CD14-positive monocyte (primary cell): ENCODE results near the gene TNFSF13. TPM values are rescaled to one million over a fixed set of nuclear protein-coding genes. Genes with fewer than 3 reads are reported as not detected.

Source experiments
- DNase-seq, 3 donors: peaks; one replicate each; pipeline ENCODE4 v3.0.0-alpha.2; 2011 to 2022
- H2AFZ ChIP-seq: 2 replicates; pipeline ENCODE4 v1.6.0; 2012; ENCODE audit warnings: mild to moderate bottlenecking, low read depth, low read length, inconsistent platforms; ENCODE audit not compliant: insufficient read depth, poor library complexity, severe bottlenecking
- H3K27ac ChIP-seq, 2 donors: 1 replicate in 1 of 2; 2 replicates in 1 of 2; pipeline ENCODE4 v1.5.1; 2012 to 2013; ENCODE audit warnings: low read length in 2 of 2, control low read depth in 1 of 2, inconsistent platforms in 1 of 2, low read depth in 1 of 2, mild to moderate bottlenecking in 1 of 2
- H3K27me3 ChIP-seq, 2 donors: one replicate each; pipeline versions ENCODE4 v1.6.0 to v1.6.1; 2011 to 2013; ENCODE audit warnings: low read length in 2 of 2; ENCODE audit not compliant: control insufficient read depth in 2 of 2, insufficient read depth in 2 of 2
- H3K36me3 ChIP-seq, 2 donors: replicated peaks in 1 of 2; 1 replicate in 1 of 2; 2 replicates in 1 of 2; pipeline versions ENCODE4 v1.5.1 to v1.6.1; 2012 to 2013; ENCODE audit warnings: low read length in 2 of 2, control low read depth in 1 of 2, inconsistent platforms in 1 of 2, mild to moderate bottlenecking in 1 of 2; ENCODE audit not compliant: insufficient read depth in 2 of 2, control insufficient read depth in 1 of 2
- H3K4me1 ChIP-seq, 2 donors: 1 replicate in 1 of 2; 2 replicates in 1 of 2; pipeline versions ENCODE4 v1.5.1 to v1.6.1; 2012 to 2013; ENCODE audit warnings: low read length in 2 of 2, control low read depth in 1 of 2, inconsistent platforms in 1 of 2, mild to moderate bottlenecking in 1 of 2, moderate library complexity in 1 of 2; ENCODE audit not compliant: insufficient read depth in 2 of 2, control insufficient read depth in 1 of 2
- H3K4me2 ChIP-seq: replicated peaks from 2 replicates; pipeline ENCODE3; 2012; ENCODE audit warnings: low read length, moderate library complexity, mild to moderate bottlenecking; ENCODE audit not compliant: poor library complexity, severe bottlenecking; ENCODE audit errors: extremely low read depth
- H3K4me3 ChIP-seq, 3 experiments: fragments of 200-600 bp in 1 of 3; sonication (generic) in 1 of 3; replicated peaks in 1 of 3; 1 replicate in 2 of 3; 2 replicates in 1 of 3; pipeline ENCODE4 v1.5.1; 2011 to 2013; ENCODE audit warnings: low read length in 3 of 3, mild to moderate bottlenecking in 3 of 3, control low read depth in 2 of 3, low read depth in 2 of 3, inconsistent platforms in 1 of 3, moderate library complexity in 1 of 3
- H3K79me2 ChIP-seq: 2 replicates; pipeline ENCODE4 v1.6.0; 2012; ENCODE audit warnings: mild to moderate bottlenecking, control low read depth, inconsistent platforms, low read length, moderate library complexity; ENCODE audit not compliant: insufficient read depth
- H3K9ac ChIP-seq: 2 replicates; pipeline ENCODE4 v1.6.0; 2017; ENCODE audit warnings: low read length, mild to moderate bottlenecking; ENCODE audit not compliant: insufficient read depth, poor library complexity, severe bottlenecking
- H3K9me3 ChIP-seq, 2 donors: replicated peaks in 1 of 2; 1 replicate in 1 of 2; 2 replicates in 1 of 2; pipeline versions ENCODE4 v1.5.1 to v1.6.1; 2012 to 2013; ENCODE audit warnings: low read length in 2 of 2, control low read depth in 1 of 2; ENCODE audit not compliant: control insufficient read depth in 1 of 2, insufficient read depth in 1 of 2
- H4K20me1 ChIP-seq: 2 replicates; pipeline ENCODE4 v1.6.0; 2012; ENCODE audit warnings: mild to moderate bottlenecking, low read length, control low read depth, moderate library complexity; ENCODE audit not compliant: insufficient read depth
- H3K27ac Mint-ChIP-seq, 7 donors: one replicate each; pipeline ENCODE4 v1.8.0; 2020; ENCODE audit warnings: mild to moderate bottlenecking in 7 of 7, mixed read lengths in 7 of 7, moderate library complexity in 6 of 7, inconsistent platforms in 2 of 7
- H3K27me3 Mint-ChIP-seq, 3 donors: one replicate each; pipeline ENCODE4 v1.8.0; 2021 to 2022; ENCODE audit warnings: low read depth in 3 of 3, mild to moderate bottlenecking in 3 of 3, mixed read lengths in 3 of 3, moderate library complexity in 3 of 3, inconsistent platforms in 1 of 3
- H3K36me3 Mint-ChIP-seq, 2 donors: one replicate each; pipeline ENCODE4 v1.8.0; 2020; ENCODE audit warnings: mixed read lengths in 2 of 2, inconsistent platforms in 1 of 2, mild to moderate bottlenecking in 1 of 2
- H3K4me1 Mint-ChIP-seq: one replicate; pipeline ENCODE4 v1.8.0; 2020; ENCODE audit warnings: mild to moderate bottlenecking, mixed read lengths
- H3K4me3 Mint-ChIP-seq, 2 donors: one replicate each; pipeline ENCODE4 v1.8.0; 2020; ENCODE audit warnings: mild to moderate bottlenecking in 2 of 2, mixed read lengths in 2 of 2, moderate library complexity in 1 of 2
- H3K9me3 Mint-ChIP-seq, 7 donors: one replicate each; pipeline ENCODE4 v1.8.0; 2020 to 2022; ENCODE audit warnings: mixed read lengths in 7 of 7, mild to moderate bottlenecking in 6 of 7, moderate library complexity in 6 of 7, inconsistent platforms in 2 of 7
- WGBS: methylation state at CpG from one replicate; pipeline ENCODE4 v1.1.5; 2013; ENCODE audit warnings: missing lambda C conversion rate; ENCODE audit not compliant: insufficient coverage; 5-methylcytosine and 5-hydroxymethylcytosine counted together
- intact Hi-C, 2 donors: fragments of 100-400 bp; cut with micrococcal nuclease; formaldehyde crosslinking; loops; one replicate each; pipeline versions ENCODE4 v1.15.0 to v1.15.1; 2023
- polyA plus RNA-seq, 3 donors: library from polyadenylated mRNA; depleted of rRNA in 1 of 3; unstranded in 2 of 3; stranded (reverse) in 1 of 3; fragments of 300-500 nt in 2 of 3; fragments of >200 nt in 1 of 3; fragmentation: Illumina TruSeq in 2 of 3; gene quantifications; 1 replicate in 2 of 3; 2 replicates in 1 of 3; pipeline ENCODE4 v1.2.3, GENCODE V29; 2012 to 2021
- TF ChIP-seq, protein P1 (sequence below): fragments of 200-600 bp; IDR thresholded peaks from one replicate; pipeline ENCODE4 v1.8.0; 2022; ENCODE audit warnings: antibody characterized with exemption, mild to moderate bottlenecking

TNFSF13 gene
- polyA plus RNA-seq, 3 donors: 236 to 523 (median 491) TPM

DNA sequence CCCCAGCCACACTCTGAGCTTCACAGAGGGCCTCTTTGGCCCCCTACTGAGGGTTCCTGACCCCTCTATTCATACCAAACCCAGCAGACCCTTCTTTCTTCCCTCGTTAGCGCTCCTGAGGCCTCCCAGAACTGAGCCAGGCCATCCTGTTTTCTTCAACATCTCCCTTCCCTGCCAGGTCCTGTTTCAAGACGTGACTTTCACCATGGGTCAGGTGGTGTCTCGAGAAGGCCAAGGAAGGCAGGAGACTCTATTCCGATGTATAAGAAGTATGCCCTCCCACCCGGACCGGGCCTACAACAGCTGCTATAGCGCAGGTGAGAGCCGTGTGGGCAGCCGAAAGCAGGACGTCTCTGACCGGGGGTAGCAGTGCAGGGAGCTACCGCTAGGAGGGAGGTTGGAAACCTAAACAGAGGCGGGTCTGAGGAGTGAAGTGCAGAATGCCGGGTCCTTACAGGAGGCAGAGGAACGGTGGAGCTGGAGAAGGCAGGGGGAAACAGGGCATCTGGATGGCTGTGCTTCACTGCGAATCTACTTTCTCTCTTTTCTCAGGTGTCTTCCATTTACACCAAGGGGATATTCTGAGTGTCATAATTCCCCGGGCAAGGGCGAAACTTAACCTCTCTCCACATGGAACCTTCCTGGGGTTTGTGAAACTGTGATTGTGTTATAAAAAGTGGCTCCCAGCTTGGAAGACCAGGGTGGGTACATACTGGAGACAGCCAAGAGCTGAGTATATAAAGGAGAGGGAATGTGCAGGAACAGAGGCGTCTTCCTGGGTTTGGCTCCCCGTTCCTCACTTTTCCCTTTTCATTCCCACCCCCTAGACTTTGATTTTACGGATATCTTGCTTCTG, 1.9 kb downstream of the TNFSF13 start:
- Mint-ChIP-seq H3K36me3 (peaks cover 36 to 59% of the 10 kb centered on the region in 2 donors), H3K9me3 (peaks cover 0 to 3% (median 0%) of the 10 kb centered on the region in 7 donors), H3K4me3 (peak overlapping the region; percentile 97 to 98), H3K27ac (peak overlapping the region; percentile 93 to 98 (median 96)), H3K4me1 (peaks cover 58% of the 10 kb centered on the region), H3K27me3 (peaks cover 0 to 7% (median 6%) of the 10 kb centered on the region in 3 donors)
- Histone ChIP-seq H3K9ac (peak overlapping the region; percentile 72), H3K79me2 (peaks cover 78% of the 10 kb centered on the region), H3K4me3 (peak overlapping the region; percentile 69 to 100 (median 91)), H4K20me1 (peaks cover 33% of the 10 kb centered on the region), H3K4me2 (peak overlapping the region; percentile 90), H3K27me3 (no peaks in the 10 kb centered on the region), H3K27ac (peak overlapping the region; percentile 90 to 92), H3K4me1 (peaks cover 60 to 70% of the 10 kb centered on the region in 2 donors), H2AFZ (peak overlapping the region; percentile 27), H3K9me3 (no peaks in the 10 kb centered on the region), H3K36me3 (peaks cover 29 to 35% of the 10 kb centered on the region in 2 donors)
- intact Hi-C loops: loop anchor here (1.0 to 10.0 kb wide), 8 partner anchors 38 to 306 kb away; partner anchors contain the start of genes FGF11 (in 2 of the 2), TMEM102 (in 2 of the 2), CTDNEP1 (in 1 of the 2) and ELP5 (in 1 of the 2)
- WGBS: 15% methylated on average over 11 of the region's 22 CpGs
- DNase-seq: peak; percentile 56 to 65 (median 59)
- TF ChIP-seq, protein P1, sequence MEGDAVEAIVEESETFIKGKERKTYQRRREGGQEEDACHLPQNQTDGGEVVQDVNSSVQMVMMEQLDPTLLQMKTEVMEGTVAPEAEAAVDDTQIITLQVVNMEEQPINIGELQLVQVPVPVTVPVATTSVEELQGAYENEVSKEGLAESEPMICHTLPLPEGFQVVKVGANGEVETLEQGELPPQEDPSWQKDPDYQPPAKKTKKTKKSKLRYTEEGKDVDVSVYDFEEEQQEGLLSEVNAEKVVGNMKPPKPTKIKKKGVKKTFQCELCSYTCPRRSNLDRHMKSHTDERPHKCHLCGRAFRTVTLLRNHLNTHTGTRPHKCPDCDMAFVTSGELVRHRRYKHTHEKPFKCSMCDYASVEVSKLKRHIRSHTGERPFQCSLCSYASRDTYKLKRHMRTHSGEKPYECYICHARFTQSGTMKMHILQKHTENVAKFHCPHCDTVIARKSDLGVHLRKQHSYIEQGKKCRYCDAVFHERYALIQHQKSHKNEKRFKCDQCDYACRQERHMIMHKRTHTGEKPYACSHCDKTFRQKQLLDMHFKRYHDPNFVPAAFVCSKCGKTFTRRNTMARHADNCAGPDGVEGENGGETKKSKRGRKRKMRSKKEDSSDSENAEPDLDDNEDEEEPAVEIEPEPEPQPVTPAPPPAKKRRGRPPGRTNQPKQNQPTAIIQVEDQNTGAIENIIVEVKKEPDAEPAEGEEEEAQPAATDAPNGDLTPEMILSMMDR: no peak

DNA sequence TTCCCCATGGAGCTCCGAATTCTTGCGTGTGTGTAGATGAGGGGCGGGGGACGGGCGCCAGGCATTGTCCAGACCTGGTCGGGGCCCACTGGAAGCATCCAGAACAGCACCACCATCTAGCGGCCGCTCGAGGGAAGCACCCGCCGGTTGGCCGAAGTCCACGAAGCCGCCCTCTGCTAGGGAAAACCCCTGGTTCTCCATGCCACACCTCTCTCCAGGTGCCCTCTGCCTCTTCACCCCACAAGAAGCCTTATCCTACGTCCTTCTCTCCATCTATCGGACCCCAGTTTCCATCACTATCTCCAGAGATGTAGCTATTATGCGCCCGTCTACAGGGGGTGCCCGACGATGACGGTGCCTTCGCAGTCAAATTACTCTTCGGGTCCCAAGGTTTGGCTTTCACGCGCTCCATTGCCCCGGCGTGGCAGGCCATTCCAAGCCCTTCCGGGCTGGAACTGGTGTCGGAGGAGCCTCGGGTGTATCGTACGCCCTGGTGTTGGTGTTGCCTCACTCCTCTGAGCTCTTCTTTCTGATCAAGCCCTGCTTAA, 2.6 kb downstream of the TNFSF13 start:
- peak overlapping the region; percentile 90 for H3K4me2 ChIP-seq
- Mint-ChIP-seq H3K4me1 (peaks cover 54% of the 10 kb centered on the region), H3K27me3 (peaks cover 0 to 6% (median 4%) of the 10 kb centered on the region in 3 donors), H3K27ac (peak overlapping the region; percentile 93 to 98 (median 96)), H3K36me3 (peaks cover 39 to 62% of the 10 kb centered on the region in 2 donors), H3K9me3 (peaks cover 0 to 3% (median 0%) of the 10 kb centered on the region in 7 donors), H3K4me3 (peak overlapping the region; percentile 97 to 98)
- intact Hi-C loops: loop anchor here (1.0 to 10.0 kb wide), 8 partner anchors 38 to 306 kb away; partner anchors contain the start of genes FGF11 (in 2 of the 2), TMEM102 (in 2 of the 2), CTDNEP1 (in 1 of the 2) and ELP5 (in 1 of the 2)
- H3K27ac ChIP-seq: peak overlapping the region; percentile 84 to 90
- H2AFZ ChIP-seq: peak overlapping the region; percentile 76
- peaks cover 33% of the 10 kb centered on the region for H4K20me1 ChIP-seq
- peak; percentile 74 to 84 (median 83) for DNase-seq
- WGBS: 1% methylated on average over 22 of the region's 32 CpGs
- TF ChIP-seq, protein P1: peak; percentile 90
- H3K9me3 ChIP-seq: no peaks in the 10 kb centered on the region
- peak overlapping the region; percentile 72 for H3K9ac ChIP-seq
- no peaks in the 10 kb centered on the region for H3K27me3 ChIP-seq
- peaks cover 80% of the 10 kb centered on the region for H3K79me2 ChIP-seq
- peaks cover 36 to 42% of the 10 kb centered on the region in 2 donors for H3K36me3 ChIP-seq
- H3K4me1 ChIP-seq: peaks cover 54 to 63% of the 10 kb centered on the region in 2 donors
- peak overlapping the region; percentile 69 to 100 (median 91) for H3K4me3 ChIP-seq
